Vagina (tissue), 2 donors: ENCODE measurements around the gene OSM. TPM values are rescaled to one million over a fixed set of nuclear protein-coding genes. Genes with fewer than 3 reads are reported as not detected.

Source experiments
- DNase-seq, 2 donors: peaks; one replicate each; pipeline ENCODE4 v3.0.0-alpha.2; 2017; ENCODE audit errors: extremely low spot score in 2 of 2
- H3K27ac ChIP-seq: fragments of 200-600 bp; sonication (generic); one replicate; pipeline ENCODE4 v1.5.1; 2019
- H3K27me3 ChIP-seq: fragments of 200-600 bp; sonication (generic); one replicate; pipeline ENCODE4 v1.5.1; 2019
- H3K36me3 ChIP-seq, 2 donors: fragments of 200-600 bp; sonication (generic); one replicate each; pipeline ENCODE4 v1.5.1; 2017 to 2019
- H3K4me1 ChIP-seq: fragments of 200-600 bp; sonication (generic); one replicate; pipeline ENCODE4 v1.5.1; 2019
- H3K4me3 ChIP-seq, 2 donors: fragments of 200-600 bp; sonication (generic); 1 replicate in 1 of 2; 2 replicates in 1 of 2; pipeline ENCODE4 v1.5.1; 2016 to 2019
- H3K9me3 ChIP-seq: fragments of 200-600 bp; sonication (generic); one replicate; pipeline ENCODE4 v1.5.1; 2019
- CTCF ChIP-seq, 3 experiments: fragments of 450-650 bp in 2 of 3; fragments of 200-600 bp in 1 of 3; sonication (generic) in 1 of 3; IDR thresholded peaks; one replicate each; pipeline ENCODE4 v1.5.1; 2017 to 2019; ENCODE audit warnings: antibody characterized with exemption in 3 of 3, mild to moderate bottlenecking in 2 of 3, moderate library complexity in 2 of 3
- POLR2A ChIP-seq, 2 donors: fragments of 450-650 bp; IDR thresholded peaks; one replicate each; pipeline ENCODE4 v1.6.1; 2017; ENCODE audit warnings: antibody characterized with exemption in 2 of 2, mild to moderate bottlenecking in 2 of 2, moderate library complexity in 2 of 2
- POLR2AphosphoS5 ChIP-seq, 2 donors: sonication (generic); formaldehyde crosslinking; IDR thresholded peaks; one replicate each; pipeline ENCODE4 v1.9.0; 2017; ENCODE audit warnings: antibody characterized with exemption in 2 of 2, mild to moderate bottlenecking in 2 of 2, low read depth in 1 of 2; ENCODE audit not compliant: insufficient read depth in 1 of 2
- intact Hi-C: fragments of 100-400 bp; cut with DNase I; formaldehyde crosslinking; loops from one replicate; pipeline ENCODE4 v1.15.1; 2023
- total RNA-seq: library from RNA; depleted of rRNA; stranded (reverse); fragments of >200 nt; gene quantifications from one replicate; pipeline ENCODE4 v1.2.3, GENCODE V29; 2016

Gene OSM
- total RNA-seq, 1 donor from 2014 or later, result not detected

- no peak overlapping the region for H3K4me3 ChIP-seq
- H3K27ac ChIP-seq, result peak overlapping the region; percentile 73
- H3K36me3 ChIP-seq, result no peaks in the 10 kb centered on the region
- no peaks in the 10 kb centered on the region for H3K27me3 ChIP-seq
- intact Hi-C loops, result no loop called here
- DNase-seq, result no peak
- H3K9me3 ChIP-seq, result no peaks in the 10 kb centered on the region
- TF ChIP-seq POLR2A (IDR thresholded peaks at IDR 0.05), result no peak
- TF ChIP-seq CTCF (IDR thresholded peaks at IDR 0.05), result no peak
- no peak for TF ChIP-seq POLR2AphosphoS5 (IDR thresholded peaks at IDR 0.05; ENCODE audit: insufficient read depth in 1 of 2, low read depth in 1 of 2)
- H3K4me1 ChIP-seq, result peaks cover 58% of the 10 kb centered on the region
Measured at GRCh38 chr22:30247974-30248373, 18.7 kb downstream of the OSM start.

GRCh38 chr22:30247561-30247960, 19.1 kb downstream of the OSM start:
- TF ChIP-seq POLR2A (IDR thresholded peaks at IDR 0.05) (no peak), CTCF (IDR thresholded peaks at IDR 0.05) (no peak), POLR2AphosphoS5 (IDR thresholded peaks at IDR 0.05; ENCODE audit: insufficient read depth in 1 of 2, low read depth in 1 of 2) (no peak)

GRCh38 chr22:30246814-30247376, 19.8 kb downstream of the OSM start:
- no peak for TF ChIP-seq CTCF (IDR thresholded peaks at IDR 0.05)
- TF ChIP-seq POLR2A (IDR thresholded peaks at IDR 0.05), result no peak
- no peak for TF ChIP-seq POLR2AphosphoS5 (IDR thresholded peaks at IDR 0.05; ENCODE audit: insufficient read depth in 1 of 2, low read depth in 1 of 2)
- intact Hi-C loops, result no loop called here
- Histone ChIP-seq H3K27me3 (no peaks in the 10 kb centered on the region), H3K36me3 (no peaks in the 10 kb centered on the region), H3K4me3 (peak overlapping the region; percentile 52 to 55), H3K27ac (peak overlapping the region; percentile 57), H3K4me1 (peaks cover 49% of the 10 kb centered on the region), H3K9me3 (no peaks in the 10 kb centered on the region)
- DNase-seq, result no peak

More at GRCh38 chr22:30247561-30247960, 19.1 kb downstream of the OSM start:
- Histone ChIP-seq H3K36me3 (no peaks in the 10 kb centered on the region), H3K4me1 (peaks cover 54% of the 10 kb centered on the region), H3K4me3 (peak overlapping the region in 1 of 2 donors; percentile 55), H3K27ac (peak overlapping the region; percentile 73), H3K9me3 (no peaks in the 10 kb centered on the region), H3K27me3 (no peaks in the 10 kb centered on the region)
- no peak for DNase-seq
- intact Hi-C loops, result no loop called here

- Histone ChIP-seq H3K27me3 (no peaks in the 10 kb centered on the region), H3K4me3 (peak within 1 kb of the TSS; percentile 52 to 55), H3K27ac (peak within 1 kb of the TSS; percentile 57), H3K36me3 (no peaks in the 10 kb centered on the region), H3K9me3 (no peaks in the 10 kb centered on the region), H3K4me1 (peaks cover 52% of the 10 kb centered on the region)
- intact Hi-C loops, result no loop called here
- DNase-seq, result no peak
- TF ChIP-seq POLR2AphosphoS5 (IDR thresholded peaks at IDR 0.05; ENCODE audit: insufficient read depth in 1 of 2, low read depth in 1 of 2) (no peak), CTCF (IDR thresholded peaks at IDR 0.05) (peak in 1 of 3 experiments; percentile 14)
Measured at GRCh38 chr22:30245985-30246813, 20.5 kb downstream of the OSM start, which contains the start of gene LIF. TSS of gene LIF (minus strand) at chr22:30246759. CDS start at chr22:30246695, 64 bp downstream.
